ENCODE measurements around the gene BCL6B.

BCL6B gene

GRCh38 chr17:7058831-7059447, 36.1 kb downstream of the BCL6B start:
- H3K27ac ChIP-seq, result no peak overlapping the region
- TF ChIP-seq, protein P1, sequence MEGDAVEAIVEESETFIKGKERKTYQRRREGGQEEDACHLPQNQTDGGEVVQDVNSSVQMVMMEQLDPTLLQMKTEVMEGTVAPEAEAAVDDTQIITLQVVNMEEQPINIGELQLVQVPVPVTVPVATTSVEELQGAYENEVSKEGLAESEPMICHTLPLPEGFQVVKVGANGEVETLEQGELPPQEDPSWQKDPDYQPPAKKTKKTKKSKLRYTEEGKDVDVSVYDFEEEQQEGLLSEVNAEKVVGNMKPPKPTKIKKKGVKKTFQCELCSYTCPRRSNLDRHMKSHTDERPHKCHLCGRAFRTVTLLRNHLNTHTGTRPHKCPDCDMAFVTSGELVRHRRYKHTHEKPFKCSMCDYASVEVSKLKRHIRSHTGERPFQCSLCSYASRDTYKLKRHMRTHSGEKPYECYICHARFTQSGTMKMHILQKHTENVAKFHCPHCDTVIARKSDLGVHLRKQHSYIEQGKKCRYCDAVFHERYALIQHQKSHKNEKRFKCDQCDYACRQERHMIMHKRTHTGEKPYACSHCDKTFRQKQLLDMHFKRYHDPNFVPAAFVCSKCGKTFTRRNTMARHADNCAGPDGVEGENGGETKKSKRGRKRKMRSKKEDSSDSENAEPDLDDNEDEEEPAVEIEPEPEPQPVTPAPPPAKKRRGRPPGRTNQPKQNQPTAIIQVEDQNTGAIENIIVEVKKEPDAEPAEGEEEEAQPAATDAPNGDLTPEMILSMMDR (IDR thresholded peaks at IDR 0.05), result no peak
- TF ChIP-seq ZFX (IDR thresholded peaks at IDR 0.05; ENCODE audit: borderline replicate concordance), result no peak

DNA sequence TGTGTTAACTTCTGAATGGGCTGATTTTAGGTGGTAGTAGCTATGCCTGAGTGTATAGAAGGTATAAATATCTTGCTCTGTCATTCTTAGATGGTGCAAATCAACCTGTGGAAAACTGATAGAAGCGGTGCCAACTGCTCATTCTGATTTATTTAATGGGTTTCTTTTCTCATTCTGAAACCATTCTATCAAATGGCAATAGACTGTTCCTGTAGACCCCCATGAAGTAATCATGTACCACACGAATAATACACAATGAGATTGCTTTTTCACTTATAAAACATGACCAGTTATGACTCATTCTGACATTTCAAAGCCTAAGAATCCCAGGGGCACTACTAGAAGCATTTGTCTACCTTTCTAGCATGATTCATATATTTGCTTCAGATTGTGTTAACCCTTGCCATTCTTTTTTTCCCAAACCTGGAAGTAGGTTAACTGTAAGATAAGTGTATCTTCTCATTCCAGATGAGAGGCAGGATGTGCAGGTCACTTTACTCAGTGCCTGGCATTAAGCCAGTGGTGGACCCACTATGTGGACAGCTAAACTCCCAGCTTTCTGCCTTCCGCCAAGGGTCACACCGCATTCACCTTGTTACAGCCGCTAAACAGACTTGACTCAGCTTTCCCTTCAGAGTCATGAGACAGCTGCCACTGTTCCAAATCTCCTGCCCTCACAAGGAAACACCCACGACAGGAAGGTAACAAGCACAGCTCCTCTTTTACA, 37.5 kb downstream of the BCL6B start:
- TF ChIP-seq, protein P1 (IDR thresholded peaks at IDR 0.05), result no peak
- TF ChIP-seq ZFX (IDR thresholded peaks at IDR 0.05; ENCODE audit: borderline replicate concordance), result no peak
- H3K27ac ChIP-seq, result no peak overlapping the region

DNA sequence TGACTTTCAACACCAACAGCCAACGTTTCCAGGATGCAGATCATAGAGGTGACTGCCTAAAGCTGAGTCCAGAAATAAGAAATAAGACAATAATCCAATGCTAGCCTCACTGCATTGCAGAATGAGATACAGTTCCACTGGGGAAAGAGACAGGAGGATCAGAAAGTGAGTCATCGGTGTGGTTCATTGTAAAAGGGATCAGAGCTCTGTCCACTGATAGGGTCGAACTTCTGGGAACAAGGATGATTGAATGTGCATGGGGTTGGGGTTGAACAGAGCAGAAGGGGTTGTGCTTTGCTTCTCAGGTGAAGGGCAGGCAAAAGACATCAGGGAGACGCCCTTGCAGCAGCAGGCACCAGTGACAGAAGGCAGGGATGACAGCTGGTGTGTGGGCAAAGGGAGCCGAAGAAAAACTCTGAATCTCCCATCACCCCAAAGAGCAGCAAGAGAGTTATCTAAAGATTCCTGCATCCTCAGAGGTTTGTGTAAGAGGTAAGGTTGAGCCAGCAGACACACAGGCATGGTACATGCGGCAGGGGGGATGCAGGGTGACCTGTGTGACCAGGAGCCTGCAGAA, 40.8 kb downstream of the BCL6B start:
- no peak overlapping the region for H3K27ac ChIP-seq
- no peak for TF ChIP-seq ZFX (IDR thresholded peaks at IDR 0.05; ENCODE audit: borderline replicate concordance)
- TF ChIP-seq, protein P1 (IDR thresholded peaks at IDR 0.05), result no peak

DNA sequence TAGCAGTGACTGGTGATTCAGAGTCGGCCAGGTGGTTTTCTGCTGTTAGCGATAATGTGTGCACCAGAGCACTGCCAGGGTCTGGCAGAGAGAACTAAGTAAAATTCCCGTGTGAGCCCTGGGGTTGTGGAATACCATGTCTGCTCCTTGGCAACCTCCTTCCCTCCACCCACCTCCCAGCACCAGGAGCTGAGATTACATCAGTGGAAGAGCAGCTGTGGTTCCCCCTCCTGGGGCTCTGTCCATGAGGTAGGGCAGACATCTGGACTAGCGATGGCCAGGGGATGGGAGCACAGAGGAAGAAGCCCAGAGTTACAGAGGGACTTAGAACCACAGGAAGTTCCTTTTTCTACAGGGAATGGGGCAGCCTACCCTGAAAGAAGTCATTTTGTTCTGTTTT, 41.4 kb downstream of the BCL6B start:
- TF ChIP-seq ZFX (IDR thresholded peaks at IDR 0.05; ENCODE audit: borderline replicate concordance), result no peak
- TF ChIP-seq, protein P1 (IDR thresholded peaks at IDR 0.05), result no peak
- H3K27ac ChIP-seq, result no peak overlapping the region

DNA sequence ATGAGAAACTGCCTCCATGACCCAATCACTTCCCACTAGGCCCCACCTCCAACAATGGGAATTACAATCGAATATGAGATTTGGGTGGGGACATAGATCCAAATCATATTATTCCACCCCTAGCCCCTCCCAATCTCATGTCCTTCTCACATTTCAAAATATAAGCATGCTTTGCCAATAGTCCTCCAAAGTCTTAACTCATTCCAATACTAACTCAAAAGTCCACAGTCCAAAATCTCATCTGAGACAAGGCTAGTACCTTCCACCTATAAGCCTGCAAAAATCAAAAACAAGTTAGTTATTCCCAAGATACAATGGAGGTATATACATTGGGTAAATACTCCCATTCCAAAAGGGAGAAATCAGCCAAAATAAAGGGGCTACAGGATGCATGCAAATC, 44.3 kb downstream of the BCL6B start:
- no peak overlapping the region for H3K27ac ChIP-seq
- TF ChIP-seq, protein P1 (IDR thresholded peaks at IDR 0.05), result no peak
- TF ChIP-seq ZFX (IDR thresholded peaks at IDR 0.05; ENCODE audit: borderline replicate concordance), result no peak

- TF ChIP-seq ZFX (IDR thresholded peaks at IDR 0.05; ENCODE audit: borderline replicate concordance), result no peak
- no peak overlapping the region for H3K27ac ChIP-seq
Observed at GRCh38 chr17:7068268-7068667, 45.4 kb downstream of the BCL6B start.

DNA sequence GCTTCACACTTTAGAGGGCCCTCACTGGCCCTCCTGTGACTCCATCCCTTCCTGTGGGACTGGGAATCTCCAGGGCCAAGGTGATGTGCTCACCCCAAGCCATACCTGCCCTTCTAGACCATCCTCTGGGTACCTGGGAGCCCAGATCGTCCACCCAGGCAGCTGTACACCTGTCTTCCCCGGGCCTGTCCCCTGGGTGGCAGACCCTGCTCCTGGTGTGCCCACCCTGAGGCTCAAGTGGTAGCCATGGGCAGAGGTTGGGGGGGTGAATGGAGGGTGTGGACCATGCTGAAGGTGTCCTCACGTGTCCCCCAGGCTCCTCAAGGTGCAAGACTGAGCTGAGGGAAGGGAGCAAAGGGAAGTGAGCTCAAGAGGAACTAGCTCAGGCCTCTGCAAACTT, 47.9 kb downstream of the BCL6B start:
- TF ChIP-seq, protein P1 (IDR thresholded peaks at IDR 0.05), result no peak
- TF ChIP-seq ZFX (IDR thresholded peaks at IDR 0.05; ENCODE audit: borderline replicate concordance), result no peak
- no peak overlapping the region for H3K27ac ChIP-seq

Measured in 22Rv1 (cell line).